Sigmoid colon (tissue), 7 donors: ENCODE data around the gene OR52J3. TPM values are rescaled to one million over a fixed set of nuclear protein-coding genes. Genes with fewer than 3 reads are reported as not detected.

Experiments
- polyA plus RNA-seq, 3 donors: library from polyadenylated mRNA; stranded (reverse); fragments of 200-250 nt; gene quantifications; one replicate each; pipeline ENCODE4 v1.2.3, GENCODE V29; 2013
- total RNA-seq, 4 donors: library from RNA; depleted of rRNA; stranded (reverse); fragments of >200 nt; gene quantifications; one replicate each; pipeline ENCODE4 v1.1.0, GENCODE V29; 2016
- donor health status: healthy with polysubstance abuse.
- donor health status: Bipolar disorder and iron deficiency.
- donor health status: healthy.

The OR52J3 gene
- total and polyA plus RNA-seq, 7 donors, result not detected

Other genes starting within 250 kb of the OR52J3 start
- gene OR52R1, start 242.1 kb upstream of the OR52J3 start, total RNA-seq, result not detected
- gene OR52R1, start 242.1 kb upstream of the OR52J3 start, polyA plus RNA-seq, result not detected
- not detected for gene OR51F2, start 225.2 kb upstream of the OR52J3 start, total RNA-seq
- not detected for gene OR51F2, start 225.2 kb upstream of the OR52J3 start, polyA plus RNA-seq
- not detected for gene OR51S1, start 197.3 kb upstream of the OR52J3 start, total RNA-seq
- gene OR51S1, start 197.3 kb upstream of the OR52J3 start, polyA plus RNA-seq, result not detected
- not detected for gene OR51T1, start 164.6 kb upstream of the OR52J3 start, total RNA-seq
- not detected for gene OR51T1, start 164.6 kb upstream of the OR52J3 start, polyA plus RNA-seq
- gene OR51A7, start 142.7 kb upstream of the OR52J3 start, total RNA-seq, result not detected
- gene OR51A7, start 142.7 kb upstream of the OR52J3 start, polyA plus RNA-seq, result not detected
- gene OR51G2, start 127.2 kb upstream of the OR52J3 start, total RNA-seq, result not detected
- gene OR51G2, start 127.2 kb upstream of the OR52J3 start, polyA plus RNA-seq, result not detected
- gene OR51G1, start 122.2 kb upstream of the OR52J3 start, total RNA-seq, result not detected
- not detected for gene OR51G1, start 122.2 kb upstream of the OR52J3 start, polyA plus RNA-seq
- not detected for gene OR51A4, start 98.9 kb upstream of the OR52J3 start, total RNA-seq
- not detected for gene OR51A4, start 98.9 kb upstream of the OR52J3 start, polyA plus RNA-seq
- gene OR51A2, start 90.8 kb upstream of the OR52J3 start, total RNA-seq, result not detected
- gene OR51A2, start 90.8 kb upstream of the OR52J3 start, polyA plus RNA-seq, result not detected
- not detected for gene OR51L1, start 51.7 kb upstream of the OR52J3 start, total RNA-seq
- gene OR51L1, start 51.7 kb upstream of the OR52J3 start, polyA plus RNA-seq, result not detected
- gene OR52E2, start 13.1 kb downstream of the OR52J3 start, total RNA-seq, result not detected
- not detected for gene OR52E2, start 13.1 kb downstream of the OR52J3 start, polyA plus RNA-seq
- gene OR52E1, start 23.0 kb downstream of the OR52J3 start, total RNA-seq, result not detected
- gene OR52E1, start 23.0 kb downstream of the OR52J3 start, polyA plus RNA-seq, result not detected
- not detected for gene OR52A5, start 91.8 kb downstream of the OR52J3 start, total RNA-seq
- not detected for gene OR52A5, start 91.8 kb downstream of the OR52J3 start, polyA plus RNA-seq
- not detected for gene OR52A1, start 108.2 kb downstream of the OR52J3 start, total RNA-seq
- gene OR52A1, start 108.2 kb downstream of the OR52J3 start, polyA plus RNA-seq, result not detected
- gene OR51V1, start 154.2 kb downstream of the OR52J3 start, total RNA-seq, result not detected
- gene OR51V1, start 154.2 kb downstream of the OR52J3 start, polyA plus RNA-seq, result not detected
- gene HBB, start 180.5 kb downstream of the OR52J3 start, total RNA-seq, result 10 to 100 TPM in 1 of 4 donors, 1 to 10 TPM in 3; 2.5 to 57.3 (median 5.8) TPM
- gene HBB, start 180.5 kb downstream of the OR52J3 start, polyA plus RNA-seq, result 1 to 10 TPM in 2 of 3 donors, not detected in 1; 1.6 to 3.3 TPM
- not detected for gene HBD, start 188.0 kb downstream of the OR52J3 start, total RNA-seq
- not detected for gene HBD, start 188.0 kb downstream of the OR52J3 start, polyA plus RNA-seq
- gene HBG1, start 203.3 kb downstream of the OR52J3 start, total RNA-seq, result not detected
- not detected for gene HBG1, start 203.3 kb downstream of the OR52J3 start, polyA plus RNA-seq
- gene HBG2, start 208.3 kb downstream of the OR52J3 start, total RNA-seq, result not detected
- gene HBG2, start 208.3 kb downstream of the OR52J3 start, polyA plus RNA-seq, result not detected
- not detected for gene HBE1, start 223.4 kb downstream of the OR52J3 start, total RNA-seq
- gene HBE1, start 223.4 kb downstream of the OR52J3 start, polyA plus RNA-seq, result not detected